ENCODE results near the gene PDE11A.

Gene PDE11A

GRCh38 chr2:177587371-177587770, 485.2 kb downstream of the PDE11A start:
- Histone ChIP-seq H4K20me1 (ENCODE audit: insufficient read depth, low read length) (no peaks in the 10 kb centered on the region), H3K9ac (ENCODE audit: low read depth, low read length) (no peak overlapping the region), H3K27ac (ENCODE audit: low read length) (no peak overlapping the region), H3K4me3 (ENCODE audit: low read depth in 1 of 2, low read length in 2 of 2) (no peak overlapping the region), H3K27me3 (ENCODE audit: insufficient read depth, low read length, poor library complexity) (no peaks in the 10 kb centered on the region), H3K4me2 (ENCODE audit: insufficient read depth, low read length) (no peak overlapping the region), H2AFZ (ENCODE audit: low read depth, low read length) (no peak overlapping the region), H3K79me2 (ENCODE audit: insufficient read depth, low read length) (no peaks in the 10 kb centered on the region), H3K4me1 (ENCODE audit: insufficient read depth, low read length) (no peaks in the 10 kb centered on the region), H3K9me3 (ENCODE audit: insufficient read depth, low read length, severe bottlenecking) (no peaks in the 10 kb centered on the region), H3K36me3 (ENCODE audit: insufficient read depth, low read length) (no peaks in the 10 kb centered on the region)
- ATAC-seq (ENCODE audit: insufficient read depth, low read depth) (no peak), DNase-seq (no peak)
- TF ChIP-seq, protein P1, sequence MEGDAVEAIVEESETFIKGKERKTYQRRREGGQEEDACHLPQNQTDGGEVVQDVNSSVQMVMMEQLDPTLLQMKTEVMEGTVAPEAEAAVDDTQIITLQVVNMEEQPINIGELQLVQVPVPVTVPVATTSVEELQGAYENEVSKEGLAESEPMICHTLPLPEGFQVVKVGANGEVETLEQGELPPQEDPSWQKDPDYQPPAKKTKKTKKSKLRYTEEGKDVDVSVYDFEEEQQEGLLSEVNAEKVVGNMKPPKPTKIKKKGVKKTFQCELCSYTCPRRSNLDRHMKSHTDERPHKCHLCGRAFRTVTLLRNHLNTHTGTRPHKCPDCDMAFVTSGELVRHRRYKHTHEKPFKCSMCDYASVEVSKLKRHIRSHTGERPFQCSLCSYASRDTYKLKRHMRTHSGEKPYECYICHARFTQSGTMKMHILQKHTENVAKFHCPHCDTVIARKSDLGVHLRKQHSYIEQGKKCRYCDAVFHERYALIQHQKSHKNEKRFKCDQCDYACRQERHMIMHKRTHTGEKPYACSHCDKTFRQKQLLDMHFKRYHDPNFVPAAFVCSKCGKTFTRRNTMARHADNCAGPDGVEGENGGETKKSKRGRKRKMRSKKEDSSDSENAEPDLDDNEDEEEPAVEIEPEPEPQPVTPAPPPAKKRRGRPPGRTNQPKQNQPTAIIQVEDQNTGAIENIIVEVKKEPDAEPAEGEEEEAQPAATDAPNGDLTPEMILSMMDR (IDR thresholded peaks at IDR 0.05; ENCODE audit: borderline replicate concordance, extremely low read depth, low read length, poor library complexity, severe bottlenecking), result no peak
- TF ChIP-seq EZH2 (IDR thresholded peaks at IDR 0.05; ENCODE audit: borderline replicate concordance, low read depth, low read length, severe bottlenecking), result no peak

DNA sequence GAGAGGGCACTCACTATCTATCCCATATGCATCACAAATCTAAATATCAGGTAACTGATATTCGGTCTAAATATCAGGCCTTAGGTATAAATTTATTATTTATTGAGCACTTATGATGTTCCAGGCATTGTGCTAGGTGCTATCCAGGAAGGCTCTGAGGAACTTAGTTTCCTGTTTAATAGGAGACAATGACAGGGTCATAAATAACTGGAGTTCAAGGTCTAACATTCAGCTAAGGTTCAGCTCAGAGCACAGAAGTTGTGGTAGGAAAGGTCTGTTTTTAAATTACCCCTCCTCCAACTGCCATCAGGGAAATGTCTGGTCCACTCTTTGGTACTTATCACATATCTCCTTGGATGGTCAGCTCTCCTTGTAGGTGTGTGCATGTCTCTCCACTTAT, 486.4 kb downstream of the PDE11A start:
- TF ChIP-seq, protein P1 (IDR thresholded peaks at IDR 0.05; ENCODE audit: borderline replicate concordance, extremely low read depth, low read length, poor library complexity, severe bottlenecking), result no peak
- no peak for TF ChIP-seq EZH2 (IDR thresholded peaks at IDR 0.05; ENCODE audit: borderline replicate concordance, low read depth, low read length, severe bottlenecking)
- DNase-seq, result no peak
- Histone ChIP-seq H3K9me3 (ENCODE audit: insufficient read depth, low read length, severe bottlenecking) (no peaks in the 10 kb centered on the region), H3K27ac (ENCODE audit: low read length) (no peak overlapping the region), H3K27me3 (ENCODE audit: insufficient read depth, low read length, poor library complexity) (no peaks in the 10 kb centered on the region), H3K4me3 (ENCODE audit: low read depth in 1 of 2, low read length in 2 of 2) (no peak overlapping the region), H2AFZ (ENCODE audit: low read depth, low read length) (no peak overlapping the region), H3K4me2 (ENCODE audit: insufficient read depth, low read length) (no peak overlapping the region), H3K9ac (ENCODE audit: low read depth, low read length) (no peak overlapping the region), H4K20me1 (ENCODE audit: insufficient read depth, low read length) (no peaks in the 10 kb centered on the region), H3K36me3 (ENCODE audit: insufficient read depth, low read length) (no peaks in the 10 kb centered on the region), H3K79me2 (ENCODE audit: insufficient read depth, low read length) (no peaks in the 10 kb centered on the region), H3K4me1 (ENCODE audit: insufficient read depth, low read length) (no peaks in the 10 kb centered on the region)
- ATAC-seq (ENCODE audit: insufficient read depth, low read depth), result no peak

GRCh38 chr2:177585234-177585863, 487.2 kb downstream of the PDE11A start:
- ATAC-seq (ENCODE audit: insufficient read depth, low read depth), result no peak

More at GRCh38 chr2:177585234-177585863, 487.2 kb downstream of the PDE11A start:
- TF ChIP-seq, protein P1 (IDR thresholded peaks at IDR 0.05; ENCODE audit: borderline replicate concordance, extremely low read depth, low read length, poor library complexity, severe bottlenecking), result no peak
- no peak for TF ChIP-seq EZH2 (IDR thresholded peaks at IDR 0.05; ENCODE audit: borderline replicate concordance, low read depth, low read length, severe bottlenecking)
- Histone ChIP-seq H3K4me2 (ENCODE audit: insufficient read depth, low read length) (no peak overlapping the region), H4K20me1 (ENCODE audit: insufficient read depth, low read length) (no peaks in the 10 kb centered on the region), H3K27me3 (ENCODE audit: insufficient read depth, low read length, poor library complexity) (no peaks in the 10 kb centered on the region), H3K27ac (ENCODE audit: low read length) (no peak overlapping the region), H3K9ac (ENCODE audit: low read depth, low read length) (no peak overlapping the region), H3K79me2 (ENCODE audit: insufficient read depth, low read length) (no peaks in the 10 kb centered on the region), H3K36me3 (ENCODE audit: insufficient read depth, low read length) (no peaks in the 10 kb centered on the region), H3K4me1 (ENCODE audit: insufficient read depth, low read length) (no peaks in the 10 kb centered on the region), H2AFZ (ENCODE audit: low read depth, low read length) (no peak overlapping the region), H3K9me3 (ENCODE audit: insufficient read depth, low read length, severe bottlenecking) (no peaks in the 10 kb centered on the region), H3K4me3 (ENCODE audit: low read depth in 1 of 2, low read length in 2 of 2) (no peak overlapping the region)
- DNase-seq, result no peak

Measured in DND-41 (cell line).